Epithelial cell of proximal tubule (primary cell): Measurements from ENCODE around the gene NIBAN1. TPM values are rescaled to one million over a fixed set of nuclear protein-coding genes. Genes with fewer than 3 reads are reported as not detected.

Experiments
- DNase-seq: peaks from one replicate; pipeline ENCODE4 v3.0.0-alpha.2; 2011; ENCODE audit warnings: low read depth
- H3K4me3 ChIP-seq: 2 replicates; pipeline ENCODE4 v1.5.1; 2011; ENCODE audit warnings: low read depth, mild to moderate bottlenecking, low read length
- CTCF ChIP-seq: conservative IDR thresholded peaks from 2 replicates; pipeline ENCODE4 v1.5.1; 2012; ENCODE audit warnings: low read depth, mild to moderate bottlenecking, low read length
- total RNA-seq: library from RNA; depleted of rRNA; stranded (reverse); fragments of >200 nt; gene quantifications from 2 replicates; pipeline ENCODE4 v1.2.3, GENCODE V29; 2015

Gene NIBAN1
- total RNA-seq, 1 donor from 2014 or later: 32.9 TPM

DNA sequence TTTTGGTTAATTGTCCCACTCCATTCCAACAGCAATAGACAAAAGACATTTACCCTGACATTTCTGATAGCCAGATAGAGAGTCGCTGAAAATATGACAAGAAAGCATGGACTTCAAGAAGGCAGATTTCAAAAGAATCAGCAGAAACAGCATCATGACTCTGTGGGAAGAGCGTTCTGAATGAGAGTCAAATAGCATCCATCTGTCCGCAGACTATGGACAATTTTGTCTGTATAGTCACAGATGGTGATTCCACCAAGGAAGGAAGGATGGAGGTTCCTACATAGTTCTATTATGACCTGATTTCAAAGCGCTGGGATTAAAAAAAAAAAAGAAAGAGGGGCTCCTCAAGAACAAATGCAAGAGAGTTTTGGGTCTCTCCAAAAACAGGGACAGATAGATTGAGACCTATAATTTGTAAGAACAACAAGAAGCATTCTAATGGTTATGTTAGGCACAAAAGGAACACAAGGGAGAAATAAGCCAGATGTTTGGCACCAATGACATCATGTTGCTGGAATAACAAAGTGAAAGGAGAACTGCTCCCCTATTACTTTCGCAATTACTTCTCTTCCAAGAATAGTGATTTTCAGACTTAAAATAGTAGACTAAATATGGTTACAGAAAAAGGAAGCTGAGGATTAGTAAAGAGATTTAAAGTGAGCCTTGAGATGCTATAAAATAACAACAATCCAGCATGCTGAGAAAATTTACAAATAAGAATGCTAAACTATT, 28.5 kb downstream of the NIBAN1 start:
- DNase-seq: no peak
- TF ChIP-seq CTCF: no peak
- no peak overlapping the region for H3K4me3 ChIP-seq

GRCh38 chr1:184945029-184945428, 29.3 kb downstream of the NIBAN1 start:
- H3K4me3 ChIP-seq: no peak overlapping the region
- no peak for DNase-seq
- TF ChIP-seq CTCF: no peak

GRCh38 chr1:184943998-184944397, 30.3 kb downstream of the NIBAN1 start:
- H3K4me3 ChIP-seq: no peak overlapping the region
- TF ChIP-seq CTCF: no peak

GRCh38 chr1:184941735-184942134, 32.6 kb downstream of the NIBAN1 start:
- TF ChIP-seq CTCF: no peak
- H3K4me3 ChIP-seq: no peak overlapping the region

More at GRCh38 chr1:184943998-184944397, 30.3 kb downstream of the NIBAN1 start:
- no peak for DNase-seq

GRCh38 chr1:184941410-184941733, 32.9 kb downstream of the NIBAN1 start:
- no peak overlapping the region for H3K4me3 ChIP-seq
- TF ChIP-seq CTCF: no peak
- DNase-seq: no peak

More at GRCh38 chr1:184941735-184942134, 32.6 kb downstream of the NIBAN1 start:
- DNase-seq: no peak

DNA sequence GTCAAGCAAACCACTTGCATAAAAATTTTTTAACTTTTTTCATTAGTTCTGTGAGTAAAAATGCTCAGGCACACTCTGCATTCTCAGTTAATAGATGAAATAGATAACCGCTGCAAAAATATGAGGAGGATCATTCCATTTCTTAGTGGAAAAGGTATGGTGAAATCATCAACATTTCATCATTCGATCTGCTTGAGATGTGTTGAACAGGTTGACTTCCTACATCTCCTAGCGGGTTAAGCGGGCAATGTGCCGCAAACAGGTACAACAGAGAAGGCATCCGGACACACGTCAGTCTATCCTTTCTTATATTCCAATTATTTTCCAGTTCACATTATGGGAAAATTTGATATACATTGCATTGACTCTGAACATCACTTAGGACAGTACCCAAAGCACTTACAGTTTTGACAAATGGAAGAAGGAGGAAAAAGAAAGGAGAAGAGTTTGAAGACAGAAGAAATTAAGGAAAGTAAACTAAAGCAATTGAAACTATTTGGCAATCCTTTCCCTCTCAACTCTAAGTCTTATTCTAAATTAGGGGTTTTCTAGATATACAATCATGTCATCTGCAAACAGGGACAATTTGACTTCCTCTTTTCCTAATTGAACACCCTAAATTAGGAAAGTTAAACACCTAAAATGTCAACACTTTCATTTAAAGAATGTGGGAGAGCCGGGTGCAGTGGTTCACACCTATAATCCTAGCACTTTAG, 33.5 kb downstream of the NIBAN1 start:
- TF ChIP-seq CTCF: no peak

DNA sequence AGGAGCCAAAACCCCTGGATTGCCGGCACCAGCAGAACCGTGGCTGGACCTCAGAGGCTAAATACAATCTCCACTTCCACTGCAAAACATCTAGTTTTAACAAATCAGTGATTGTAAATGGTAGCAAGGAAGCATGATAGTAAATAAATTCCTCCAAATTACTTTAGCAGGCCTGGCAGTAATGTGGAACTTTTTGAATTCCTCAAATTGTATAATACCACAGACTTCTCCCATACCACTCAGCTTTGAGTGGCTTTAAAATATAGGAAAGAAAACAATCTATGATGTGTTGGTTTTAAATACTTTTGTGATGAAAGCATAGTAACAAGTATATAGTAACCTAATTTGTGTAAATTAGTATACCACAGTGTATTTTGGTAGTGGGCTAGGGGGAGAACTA, 34.1 kb downstream of the NIBAN1 start:
- no peak overlapping the region for H3K4me3 ChIP-seq
- TF ChIP-seq CTCF: no peak
- no peak for DNase-seq

More for the DNA sequence above, 33.5 kb downstream of the NIBAN1 start:
- H3K4me3 ChIP-seq: no peak overlapping the region
- DNase-seq: no peak
